Stimulated activated naive CD8-positive, alpha-beta T cell treated with anti-CD3 and anti-CD28 coated beads, Interleukin-15, Interleukin-2, amounts not matched to agents 100 U/mL and 50 U/mL, for 24 hours (primary cell): ENCODE data around the gene ARHGAP28.

Experiments used
- ATAC-seq: fragments of 150-1000 bp; cut with Tn5 transposase; one replicate; pipeline ENCODE4 v1.10.0; 2021
- DNase-seq: peaks from one replicate; pipeline ENCODE4 v3.0.0; 2021

ARHGAP28 gene, protein sequence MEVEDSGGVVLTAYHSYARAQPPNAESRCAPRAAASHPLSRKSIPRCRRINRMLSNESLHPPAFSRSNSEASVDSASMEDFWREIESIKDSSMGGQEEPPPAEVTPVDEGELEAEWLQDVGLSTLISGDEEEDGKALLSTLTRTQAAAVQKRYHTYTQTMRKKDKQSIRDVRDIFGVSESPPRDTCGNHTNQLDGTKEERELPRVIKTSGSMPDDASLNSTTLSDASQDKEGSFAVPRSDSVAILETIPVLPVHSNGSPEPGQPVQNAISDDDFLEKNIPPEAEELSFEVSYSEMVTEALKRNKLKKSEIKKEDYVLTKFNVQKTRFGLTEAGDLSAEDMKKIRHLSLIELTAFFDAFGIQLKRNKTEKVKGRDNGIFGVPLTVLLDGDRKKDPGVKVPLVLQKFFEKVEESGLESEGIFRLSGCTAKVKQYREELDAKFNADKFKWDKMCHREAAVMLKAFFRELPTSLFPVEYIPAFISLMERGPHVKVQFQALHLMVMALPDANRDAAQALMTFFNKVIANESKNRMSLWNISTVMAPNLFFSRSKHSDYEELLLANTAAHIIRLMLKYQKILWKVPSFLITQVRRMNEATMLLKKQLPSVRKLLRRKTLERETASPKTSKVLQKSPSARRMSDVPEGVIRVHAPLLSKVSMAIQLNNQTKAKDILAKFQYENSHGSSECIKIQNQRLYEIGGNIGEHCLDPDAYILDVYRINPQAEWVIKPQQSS

DNA sequence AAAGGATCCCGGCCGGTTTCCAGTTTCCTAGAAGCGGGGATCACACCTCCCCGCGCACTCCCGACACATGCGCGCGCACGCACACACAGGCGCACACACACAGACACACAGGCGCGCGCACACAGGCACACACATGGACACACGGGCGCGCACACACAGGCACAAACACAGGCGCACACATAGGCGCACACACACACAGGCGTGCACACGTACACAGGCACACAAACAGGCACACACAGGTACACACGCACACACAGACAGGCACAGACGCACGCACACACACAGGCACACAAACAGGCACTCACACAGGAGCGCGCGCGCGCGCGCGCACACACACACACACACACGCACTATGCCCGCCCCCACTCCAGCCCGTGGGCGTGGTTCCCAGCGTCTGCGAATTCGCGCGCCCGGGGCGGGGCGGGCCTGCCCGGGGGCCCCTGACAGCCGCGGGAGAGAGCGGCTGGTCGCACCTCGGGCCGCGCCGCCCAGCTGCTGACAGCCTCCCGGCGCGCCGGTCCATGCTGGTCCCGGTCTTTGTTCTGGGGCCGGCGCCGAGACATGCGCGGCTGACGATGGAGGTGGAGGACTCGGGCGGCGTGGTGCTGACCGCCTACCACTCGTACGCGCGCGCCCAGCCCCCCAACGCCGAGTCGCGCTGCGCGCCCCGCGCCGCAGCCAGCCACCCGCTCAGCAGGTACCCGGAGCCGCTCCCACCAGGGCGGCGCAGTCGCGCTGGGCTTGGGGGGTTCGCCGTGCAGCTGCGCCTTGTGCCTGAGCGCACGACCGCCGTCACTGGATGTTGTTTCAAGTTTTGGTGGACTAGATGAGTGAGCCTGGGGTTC, at the start of gene ARHGAP28:
Gene ARHGAP28 (plus strand): TSS at position 470 of the 845 bp plus-strand sequence. CDS start 106 bp downstream, at position 576.
- ATAC-seq = peak; percentile 36

DNA sequence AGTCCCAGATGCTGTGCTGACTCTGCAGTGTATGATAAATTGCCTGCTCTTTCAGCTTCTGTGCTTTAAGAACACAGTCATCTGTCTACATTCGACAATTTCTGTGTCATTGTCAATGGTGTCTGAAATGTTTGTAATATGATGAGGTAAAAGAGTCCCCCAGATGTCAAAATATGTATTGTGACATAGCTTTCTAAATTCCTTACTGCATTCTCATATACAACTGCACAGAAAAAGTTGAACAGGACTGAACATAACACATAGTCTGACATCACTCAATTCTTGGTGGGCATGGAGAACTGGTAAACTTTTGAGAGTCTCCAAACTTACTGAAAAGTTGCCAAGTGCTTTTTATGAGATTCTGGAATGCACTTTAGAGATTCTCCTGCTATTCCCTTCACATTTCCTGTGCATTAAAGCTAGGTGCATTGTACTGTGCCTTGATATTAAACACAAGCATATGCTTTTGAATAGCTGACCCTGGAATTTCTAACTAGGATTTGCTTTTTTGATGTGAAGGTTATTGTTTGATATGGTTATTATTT, 48.1 kb upstream of the ARHGAP28 start:
- ATAC-seq (no peak), DNase-seq (no peak)

More for the DNA sequence above, at the start of gene ARHGAP28:
- DNase-seq = peak; percentile 11

DNA sequence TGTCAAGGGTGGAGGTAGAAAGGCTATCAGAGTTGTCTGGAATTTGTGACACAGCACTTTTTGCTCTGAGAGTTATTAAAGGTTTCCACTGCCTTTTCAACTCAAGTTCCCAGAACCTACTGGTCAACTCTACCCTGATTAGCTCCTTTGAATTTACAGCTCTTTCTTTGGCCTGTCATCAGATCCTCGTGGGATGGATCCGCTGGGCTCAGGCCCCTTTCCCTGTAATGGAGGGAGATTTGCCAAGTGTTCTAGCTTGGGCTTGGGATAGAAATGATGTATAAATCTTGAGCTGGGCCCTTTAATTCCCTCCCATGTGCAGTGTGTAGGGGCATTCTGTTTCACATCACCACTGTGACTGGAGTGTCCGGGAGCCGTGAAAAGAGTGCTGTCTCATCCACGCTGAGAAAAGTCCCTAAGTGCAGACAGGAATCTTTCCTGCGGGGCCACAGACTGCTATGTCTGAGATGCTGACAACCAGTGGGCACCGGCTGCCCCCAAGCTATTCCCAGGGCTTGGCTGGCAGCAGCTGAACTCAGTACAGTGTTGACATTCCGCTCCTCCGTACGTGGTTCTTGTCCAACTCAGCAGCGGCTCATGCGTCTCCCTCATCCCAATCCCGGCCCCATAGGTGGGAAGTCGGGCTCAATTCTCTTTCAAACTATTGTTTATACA, 46.9 kb upstream of the ARHGAP28 start:
- no peak for DNase-seq
- ATAC-seq = no peak

DNA sequence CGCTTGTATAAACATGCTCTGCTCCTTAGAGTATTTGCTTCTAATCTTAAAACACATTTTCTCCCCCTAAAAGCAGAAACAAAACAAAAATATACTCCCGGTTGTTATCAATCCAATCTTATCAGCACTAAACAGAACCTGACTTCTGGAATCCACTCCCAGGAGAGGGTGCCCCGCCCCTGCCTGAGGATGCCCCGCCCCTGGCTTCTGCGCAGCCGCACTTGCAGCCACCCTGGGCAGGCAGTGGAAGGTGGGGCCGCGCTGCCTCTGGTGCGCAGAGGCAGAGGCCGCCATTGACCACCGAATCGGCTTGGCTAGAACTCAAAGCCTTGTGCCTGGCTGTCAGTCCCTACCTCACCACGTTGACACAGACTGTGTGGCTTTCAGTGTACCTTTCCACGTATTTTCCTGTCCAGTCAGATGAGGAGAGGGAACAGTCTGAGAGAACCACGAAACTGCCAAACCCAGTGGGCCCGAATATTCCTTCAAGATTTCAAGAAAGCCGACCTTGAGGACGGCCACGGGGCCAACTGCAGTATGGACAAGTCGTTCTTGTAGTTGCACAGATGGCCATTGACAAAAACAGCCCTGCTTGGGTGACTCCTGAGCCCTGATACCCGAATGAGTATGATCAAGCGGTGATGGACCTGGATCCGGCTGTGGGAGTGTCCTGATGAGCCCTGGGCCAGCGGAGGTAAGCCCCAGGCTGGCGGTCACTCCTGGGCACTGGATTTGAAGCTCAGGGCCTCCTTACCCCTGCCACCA, 46.2 kb upstream of the ARHGAP28 start:
- ATAC-seq = no peak
- no peak for DNase-seq

DNA sequence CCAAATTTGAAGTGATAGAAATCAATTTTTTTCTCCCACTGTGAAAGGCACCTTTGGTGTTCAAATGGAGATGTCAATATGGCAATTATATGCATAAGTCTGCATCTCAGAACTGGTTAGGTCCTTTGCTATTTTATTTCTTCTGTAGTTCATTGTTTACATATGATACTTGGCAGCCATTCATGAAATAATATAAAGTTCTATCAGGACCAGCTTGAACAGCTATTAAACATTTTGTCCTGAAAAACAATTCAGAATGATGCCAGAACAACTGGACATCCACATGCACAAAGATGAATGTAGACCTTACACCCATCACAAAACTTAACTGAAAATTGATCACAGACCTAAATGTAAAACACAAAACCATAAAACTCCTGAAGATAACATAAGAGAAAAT, 41.8 kb upstream of the ARHGAP28 start:
- ATAC-seq (no peak), DNase-seq (no peak)

DNA sequence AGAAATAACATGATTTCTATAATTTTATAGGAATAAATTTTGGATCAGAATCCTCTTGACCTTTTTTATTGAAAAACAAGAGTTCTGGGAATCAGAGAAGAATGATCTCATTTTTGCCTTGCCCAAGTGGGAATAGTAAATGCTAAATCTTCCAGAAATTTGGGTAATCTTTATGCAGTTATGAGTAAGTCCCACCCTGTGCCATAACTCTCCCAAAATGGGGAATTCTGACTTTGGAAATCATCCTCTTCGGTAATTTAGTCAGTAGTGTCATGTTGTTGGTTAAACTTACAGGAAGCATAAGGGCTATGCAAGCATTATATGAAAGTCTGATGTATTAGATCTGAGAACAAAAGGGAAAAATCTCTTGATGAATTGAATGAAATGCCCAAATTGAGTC, 20.6 kb upstream of the ARHGAP28 start:
- DNase-seq (no peak), ATAC-seq (no peak)

DNA sequence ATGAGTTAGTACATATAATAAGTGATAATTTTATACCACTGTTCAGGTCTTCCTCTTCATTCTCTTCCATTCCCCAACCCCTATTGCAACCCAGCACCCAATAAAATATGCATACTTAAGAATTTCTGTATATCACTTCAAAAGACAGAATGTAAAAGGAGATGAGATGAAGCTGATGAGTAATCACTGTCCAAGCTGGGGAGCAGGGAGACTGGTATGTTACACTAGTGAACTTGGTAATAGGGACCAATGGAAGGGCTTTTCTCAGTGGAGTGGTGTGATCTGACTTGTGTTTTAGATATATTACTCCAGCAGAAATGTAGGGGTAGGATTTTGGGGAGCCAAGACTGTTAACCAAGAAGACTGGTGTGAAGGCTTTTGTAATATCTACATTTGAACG, 18.0 kb upstream of the ARHGAP28 start:
- ATAC-seq (no peak), DNase-seq (no peak)

DNA sequence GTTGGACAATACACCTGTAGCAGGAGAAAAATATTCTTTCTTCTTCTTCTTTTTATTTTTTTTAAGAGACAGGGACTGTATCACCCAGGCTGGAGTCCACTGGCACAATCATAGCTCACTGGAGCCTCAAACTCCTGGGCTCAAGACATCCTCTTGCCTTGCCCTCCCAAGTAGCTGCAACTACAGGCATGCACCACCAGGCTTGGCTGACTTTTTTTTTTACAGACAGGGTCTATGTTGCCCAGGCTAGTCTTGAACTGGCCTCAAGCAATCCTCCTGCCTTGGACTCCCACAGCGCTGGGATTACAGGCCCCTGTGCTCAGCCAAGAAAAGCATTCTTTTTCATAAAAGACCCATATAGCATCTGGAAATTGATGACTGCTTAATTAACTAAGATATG, 17.1 kb upstream of the ARHGAP28 start:
- ATAC-seq = no peak
- no peak for DNase-seq

DNA sequence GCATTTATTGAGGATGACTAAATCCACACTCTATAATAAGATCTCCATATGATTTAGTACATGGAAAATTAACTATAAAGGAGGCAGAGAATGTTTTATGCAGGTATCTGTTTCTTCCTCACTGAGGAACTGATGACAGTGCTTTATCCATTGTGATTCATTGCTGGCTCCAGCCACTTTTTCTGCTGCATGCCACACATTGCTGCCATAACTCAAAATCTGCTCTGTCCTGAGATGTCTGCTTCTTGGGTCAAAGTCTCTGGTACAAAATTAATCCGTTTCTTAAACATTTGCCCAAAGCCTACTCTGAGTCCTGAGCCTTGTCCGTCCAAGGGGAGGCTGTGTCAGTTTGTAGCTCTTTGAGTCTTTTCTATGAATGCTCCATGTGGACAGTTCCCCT, 15.5 kb upstream of the ARHGAP28 start:
- no peak for DNase-seq
- ATAC-seq = no peak

DNA sequence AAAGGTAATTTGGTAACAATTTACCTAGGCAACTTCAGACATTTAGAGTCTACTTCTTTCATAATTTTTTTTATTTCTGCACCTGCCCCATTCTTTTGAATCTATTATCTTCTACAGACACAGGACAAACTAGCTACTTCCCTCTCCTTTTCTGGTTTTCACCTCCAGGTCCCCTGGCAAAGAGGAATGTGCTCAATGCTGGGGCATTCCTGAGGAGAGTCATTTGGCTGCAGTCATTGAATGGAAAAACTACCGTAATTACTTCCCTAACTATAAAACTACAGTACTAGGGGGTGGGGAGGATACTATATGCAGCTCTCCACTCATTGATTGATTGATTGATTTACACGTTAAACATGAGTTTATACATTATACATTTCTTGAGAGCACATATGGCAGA, 11.2 kb upstream of the ARHGAP28 start:
- no peak for DNase-seq

DNA sequence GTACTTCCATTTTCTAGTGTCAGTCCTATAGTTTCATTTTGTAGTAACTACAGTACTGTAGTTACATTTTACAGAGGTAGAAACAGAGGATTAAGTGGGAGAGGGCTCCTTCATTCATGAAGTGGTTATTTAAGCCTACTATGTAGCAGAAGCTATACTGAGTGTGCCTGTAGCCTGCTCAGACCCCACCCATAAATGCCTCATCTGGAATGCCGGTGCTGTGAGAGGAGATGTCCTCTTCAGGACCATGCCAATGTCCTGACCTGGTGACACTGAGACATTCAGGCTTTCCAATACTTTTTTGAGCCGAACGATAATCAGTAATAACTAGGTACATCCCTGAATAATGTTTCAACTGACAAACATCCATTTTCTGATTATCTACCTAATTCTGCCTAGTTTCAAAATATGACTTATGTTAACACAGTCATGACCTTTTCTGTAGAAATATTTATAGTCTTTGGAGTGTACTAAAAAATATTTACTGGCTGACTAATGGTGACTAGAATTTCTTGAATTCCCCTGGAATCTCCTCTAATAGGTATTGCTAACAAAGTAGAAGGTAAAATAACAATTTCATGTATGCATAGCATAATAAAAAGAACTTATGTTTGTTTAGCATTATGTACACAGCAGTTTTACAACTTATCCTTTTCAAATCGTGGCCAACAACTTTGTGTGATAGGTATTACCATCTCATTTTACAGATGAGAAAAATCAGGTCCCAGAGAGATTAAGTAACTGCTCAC, 10.2 kb upstream of the ARHGAP28 start:
- DNase-seq = no peak
- ATAC-seq = no peak

More for the DNA sequence above, 11.2 kb upstream of the ARHGAP28 start:
- no peak for ATAC-seq

DNA sequence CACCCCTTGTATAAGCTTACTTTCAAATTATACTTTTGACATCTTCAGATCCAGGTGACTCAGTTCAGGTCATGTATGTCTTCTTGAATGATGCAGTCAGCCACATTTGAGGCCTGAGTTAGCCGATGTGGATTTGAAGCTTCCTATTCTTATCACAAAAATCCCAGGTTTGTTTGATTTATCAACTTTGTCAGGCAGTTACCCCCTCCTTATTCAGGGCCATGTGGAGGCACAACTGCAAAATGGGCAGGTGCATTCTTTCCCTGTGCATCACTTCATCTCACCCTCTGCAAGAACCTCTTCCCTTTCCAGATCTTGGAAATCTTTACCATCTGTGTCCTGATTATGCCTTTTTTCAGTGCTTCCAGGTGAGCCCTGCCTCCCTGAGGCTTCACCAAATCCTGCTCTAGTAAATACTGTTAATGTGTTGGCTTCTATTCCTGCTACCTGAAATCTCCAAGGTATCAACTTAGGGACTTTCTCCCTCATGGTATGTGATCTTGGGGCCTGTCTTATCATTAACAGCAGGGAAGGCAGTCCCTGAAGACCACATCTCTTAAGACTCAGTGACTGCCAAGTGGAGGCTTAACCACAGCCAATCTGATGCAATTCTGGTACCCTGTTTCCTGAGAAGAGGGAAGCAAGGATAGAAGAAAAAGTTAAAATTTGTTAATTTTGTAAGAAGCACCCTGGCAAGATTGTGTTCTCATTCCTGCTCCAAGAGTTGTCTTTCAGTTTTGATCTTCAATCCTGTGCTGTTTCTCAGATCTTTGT, 9.4 kb upstream of the ARHGAP28 start:
- ATAC-seq (no peak), DNase-seq (no peak)

DNA sequence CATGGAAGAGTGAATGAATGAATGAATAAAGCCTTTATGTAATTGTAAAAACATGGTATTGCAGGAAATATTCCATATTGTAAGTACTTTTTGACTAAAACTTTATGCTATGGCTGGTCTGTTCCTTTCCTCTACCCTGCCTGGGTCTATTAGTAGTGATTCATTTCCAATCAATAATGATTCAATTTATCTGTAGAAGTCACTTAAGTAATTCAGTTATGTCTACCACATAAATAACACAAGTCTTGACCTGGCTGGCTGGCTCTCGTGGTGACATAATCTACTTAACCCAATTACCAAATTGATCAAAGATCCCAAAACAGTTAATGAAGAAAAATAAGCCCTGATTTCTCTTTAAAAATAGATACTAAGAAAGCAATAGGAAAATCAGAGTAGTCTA, 7.8 kb upstream of the ARHGAP28 start:
- DNase-seq = no peak
- no peak for ATAC-seq

DNA sequence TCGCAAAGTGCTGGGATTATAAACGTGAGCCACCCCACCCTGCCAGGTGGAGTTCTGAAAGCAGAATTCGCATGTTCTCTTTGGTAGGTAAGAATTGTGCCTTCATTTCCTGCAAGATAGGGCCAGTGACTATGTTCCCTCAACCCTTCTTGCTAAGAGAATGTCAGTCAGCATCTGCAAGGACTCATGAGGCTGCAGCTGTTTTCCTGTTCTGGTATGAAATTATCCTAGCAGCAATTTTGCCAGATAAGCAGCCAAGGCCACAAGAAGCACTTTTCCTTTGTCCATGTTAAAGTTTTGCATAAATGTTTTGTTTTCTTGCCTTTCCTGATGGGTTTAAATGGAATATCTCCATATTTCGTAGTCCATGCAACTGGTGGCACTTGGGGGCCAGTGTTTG, 6.8 kb upstream of the ARHGAP28 start:
- DNase-seq (no peak), ATAC-seq (no peak)

DNA sequence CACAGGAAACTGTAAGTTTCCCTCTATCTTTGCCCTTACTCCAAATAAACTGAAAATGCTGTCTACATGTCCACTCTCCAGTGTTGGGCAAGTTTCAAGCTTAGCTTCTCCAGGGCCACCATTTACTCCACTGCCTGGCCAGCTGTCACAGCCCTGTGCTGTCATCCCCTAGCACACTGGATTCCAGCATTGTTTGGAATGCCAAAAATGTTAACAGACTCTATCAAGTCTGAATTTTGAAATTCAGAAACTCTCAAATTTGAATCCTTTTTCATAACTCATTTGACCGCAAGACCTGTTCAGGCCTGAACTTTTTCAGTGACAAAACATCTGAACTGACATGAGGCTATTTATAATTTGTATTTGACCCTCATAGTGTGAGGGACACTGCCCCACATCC, 5.2 kb upstream of the ARHGAP28 start:
- no peak for ATAC-seq
- no peak for DNase-seq

DNA sequence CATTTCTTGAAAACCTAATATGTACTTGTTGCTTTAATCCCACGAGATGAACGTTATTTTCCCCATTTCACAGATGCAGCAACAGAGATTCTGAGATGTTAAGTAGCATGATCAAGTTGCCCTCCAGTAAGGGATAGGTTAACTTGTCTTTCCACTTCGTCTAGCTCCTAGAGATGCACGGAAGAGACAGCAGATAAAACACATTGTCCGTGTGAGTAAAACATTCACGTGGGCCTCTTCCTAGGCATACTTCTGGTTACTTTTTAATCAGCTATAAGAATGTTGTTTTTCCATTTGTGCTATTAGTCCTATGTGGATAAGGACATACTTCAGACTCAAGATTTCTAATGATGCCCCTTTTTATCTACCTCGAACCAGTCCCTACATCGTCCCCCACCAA, 1.2 kb upstream of the ARHGAP28 start:
- no peak for DNase-seq
- ATAC-seq = no peak

DNA sequence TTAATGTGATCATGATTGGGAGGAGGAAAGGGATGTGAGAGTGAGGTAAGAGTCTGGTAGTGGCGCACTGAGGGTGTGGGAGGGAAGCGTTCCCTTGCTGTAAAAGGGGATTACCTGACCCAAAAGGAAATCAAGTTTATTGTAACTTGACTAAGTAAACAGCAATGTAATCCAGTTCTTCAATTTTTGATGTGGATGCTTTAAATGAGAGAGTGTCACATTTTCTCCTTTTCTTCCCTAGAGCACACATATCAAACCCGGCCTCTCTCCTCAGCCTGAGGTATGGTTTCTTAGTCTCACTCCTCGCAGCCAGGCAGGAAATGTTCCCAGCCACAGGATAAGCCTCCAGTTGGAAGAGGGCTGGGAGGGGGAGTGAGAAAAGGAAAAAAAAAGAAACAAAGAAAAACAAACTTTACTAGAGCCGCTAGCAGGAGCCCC, 688 bp upstream of the ARHGAP28 start:
- DNase-seq (no peak), ATAC-seq (no peak)

DNA sequence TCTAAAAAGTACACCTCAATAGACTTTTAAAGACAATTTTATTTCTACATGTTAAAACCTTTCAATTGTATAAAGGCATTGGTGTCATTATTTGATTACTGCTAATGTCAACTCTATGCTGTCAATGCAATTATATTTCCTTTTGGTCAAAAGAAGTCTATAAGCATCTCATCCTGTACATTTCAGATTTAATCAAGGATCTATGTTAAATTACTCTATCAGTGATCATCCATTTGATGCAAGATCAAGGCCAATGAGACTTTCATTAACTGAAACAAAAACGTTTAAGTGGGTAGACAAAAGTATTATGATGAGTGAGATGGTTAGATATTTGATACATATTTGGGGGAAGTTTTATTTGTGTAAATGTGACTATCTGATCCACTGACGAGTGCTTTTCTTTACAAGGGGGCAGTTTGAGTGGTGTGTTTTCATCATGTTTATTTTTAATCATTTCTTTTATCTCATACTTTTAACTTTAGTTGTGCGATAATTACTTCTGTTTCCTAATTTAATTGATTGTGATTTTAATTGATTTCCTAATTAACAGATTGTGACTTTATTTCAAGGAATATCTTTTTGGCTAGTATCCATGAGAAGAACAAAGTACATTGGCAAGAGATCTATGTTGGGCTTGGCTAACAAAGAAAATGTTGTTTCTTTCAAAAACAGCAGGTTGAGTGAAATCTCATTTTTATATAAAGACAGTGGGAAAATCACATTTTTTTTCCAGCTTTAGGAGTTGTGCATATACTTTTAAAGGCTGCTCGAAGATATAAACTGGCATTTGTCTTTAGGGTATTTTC, 1.1 kb downstream of the ARHGAP28 start:
- ATAC-seq = no peak
- DNase-seq = no peak

DNA sequence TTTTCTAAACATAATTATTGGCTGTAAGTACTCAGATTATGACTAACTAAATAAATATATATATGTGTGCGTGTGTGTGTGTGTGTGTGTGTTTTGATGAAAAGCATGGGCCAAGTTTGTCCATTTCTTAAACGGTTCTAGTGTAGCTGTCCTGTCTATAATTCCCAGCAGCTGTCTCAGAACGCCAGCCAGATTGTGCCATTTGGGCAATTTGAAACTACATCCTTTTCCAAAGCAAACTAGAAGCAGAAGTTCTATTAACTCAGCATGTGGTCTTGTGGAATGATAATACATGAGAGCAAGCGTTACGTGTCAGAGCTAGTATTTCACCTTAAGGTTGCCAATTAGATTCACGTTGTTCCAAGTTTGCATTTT, 1.7 kb downstream of the ARHGAP28 start:
- ATAC-seq = no peak
- DNase-seq = no peak
